OCI-LY7 (cell line): ENCODE results near the gene MRPL45. TPM values are rescaled to one million over a fixed set of nuclear protein-coding genes. Genes with fewer than 3 reads are reported as not detected.

ENCODE experiments used
- BruUV-seq: library from RNA; stranded (reverse); fragments of 400-500 nt; replicated peaks from 2 replicates; lab custom pipeline; 2021; lab: Mats Ljungman, UMichigan
- CTCF ChIA-PET: fragments of 300-600 bp; sonication (Branson Sonifier 250); formaldehyde crosslinking; loops from one replicate; lab custom pipeline; 2022; ENCODE audit warnings: antibody characterized with exemption; ENCODE audit not compliant: unreplicated experiment; lab: Charles Lee
- POLR2A ChIA-PET: fragments of 300-600 bp; sonication (Branson Sonifier 250); formaldehyde crosslinking; loops from one replicate; lab custom pipeline; 2022; ENCODE audit warnings: antibody characterized with exemption; lab: Charles Lee
- DNase-seq: peaks from one replicate; pipeline ENCODE4 v3.0.0-alpha.2; 2015; ENCODE audit warnings: low spot score
- H2AFZ ChIP-seq: fragments of 200-600 bp; sonication (generic), shearing (Covaris generic); 2 replicates; pipeline ENCODE4 v1.6.1; 2014; ENCODE audit warnings: mild to moderate bottlenecking, antibody characterized with exemption, low read length, moderate library complexity
- H3K27ac ChIP-seq: fragments of 200-600 bp; sonication (generic); 2 replicates; pipeline ENCODE4 v1.5.1; 2014; ENCODE audit warnings: mixed run types, low read depth, mild to moderate bottlenecking, moderate library complexity, low read length, inconsistent platforms; ENCODE audit not compliant: poor library complexity, severe bottlenecking
- H3K36me3 ChIP-seq: fragments of 200-600 bp; sonication (generic); 2 replicates; pipeline ENCODE4 v1.6.1; 2014; ENCODE audit warnings: mild to moderate bottlenecking, antibody characterized with exemption, low read length, moderate library complexity, mixed read lengths; ENCODE audit not compliant: insufficient read depth
- H3K4me1 ChIP-seq: fragments of 200-600 bp; sonication (generic); 2 replicates; pipeline ENCODE4 v1.5.1; 2014; ENCODE audit warnings: mild to moderate bottlenecking, low read length; ENCODE audit not compliant: insufficient read depth, poor library complexity, severe bottlenecking
- H3K4me2 ChIP-seq: fragments of 200-600 bp; sonication (generic); 2 replicates; pipeline ENCODE4 v1.6.1; 2014; ENCODE audit warnings: mild to moderate bottlenecking, low read length
- H3K4me3 ChIP-seq: fragments of 200-600 bp; sonication (generic); 2 replicates; pipeline ENCODE4 v1.5.1; 2014; ENCODE audit warnings: mild to moderate bottlenecking, low read depth, low read length; ENCODE audit not compliant: poor library complexity, severe bottlenecking
- H3K79me2 ChIP-seq: fragments of 200-600 bp; sonication (generic); 2 replicates; pipeline ENCODE4 v1.6.1; 2016; ENCODE audit warnings: low read depth, mild to moderate bottlenecking, low read length, moderate library complexity, mixed read lengths; ENCODE audit not compliant: insufficient read depth
- H3K9me2 ChIP-seq: fragments of 200-600 bp; sonication (generic); 2 replicates; pipeline ENCODE4 v1.6.1; 2016; ENCODE audit warnings: mild to moderate bottlenecking, low read length, mixed read lengths; ENCODE audit not compliant: insufficient read depth
- H3K9me3 ChIP-seq: fragments of 200-600 bp; sonication (generic); 2 replicates; pipeline ENCODE4 v1.6.1; 2014; ENCODE audit warnings: mild to moderate bottlenecking, mixed run types, low read length, mixed read lengths
- H4K20me1 ChIP-seq: fragments of 200-600 bp; sonication (generic); 2 replicates; pipeline ENCODE4 v1.6.1; 2014; ENCODE audit warnings: mild to moderate bottlenecking, antibody characterized with exemption, low read length, moderate library complexity, mixed read lengths; ENCODE audit not compliant: insufficient read depth
- EZH2phosphoT487 ChIP-seq: fragments of 200-600 bp; sonication (generic); IDR thresholded peaks from 2 replicates; pipeline ENCODE4 v1.6.1; 2018; ENCODE audit warnings: low read depth, borderline replicate concordance, mild to moderate bottlenecking, mixed run types, antibody characterized with exemption, low read length, moderate library complexity, mixed read lengths
- intact Hi-C: fragments of 100-400 bp; cut with micrococcal nuclease; formaldehyde crosslinking; loops from one replicate; pipeline ENCODE4 v1.10.0; 2022; ENCODE audit not compliant: unreplicated experiment
- total RNA-seq, 2 experiments: library from RNA; depleted of rRNA in 1 of 2; stranded (reverse); fragments of >200 nt in 1 of 2; shearing (Covaris generic) in 1 of 2; gene quantifications; 2 replicates each; pipeline ENCODE4 v1.2.3, GENCODE V29; 2014 to 2022
- TF ChIP-seq, protein P1 (sequence below): fragments of 200-600 bp; sonication (generic); conservative IDR thresholded peaks from 2 replicates; pipeline ENCODE4 v1.5.1; 2014; ENCODE audit warnings: mild to moderate bottlenecking, antibody characterized with exemption, low read length, moderate library complexity, mixed read lengths

MRPL45 gene
- total RNA-seq, 2 experiments from 2014 or later = 29.5 to 45.1 TPM

DNA sequence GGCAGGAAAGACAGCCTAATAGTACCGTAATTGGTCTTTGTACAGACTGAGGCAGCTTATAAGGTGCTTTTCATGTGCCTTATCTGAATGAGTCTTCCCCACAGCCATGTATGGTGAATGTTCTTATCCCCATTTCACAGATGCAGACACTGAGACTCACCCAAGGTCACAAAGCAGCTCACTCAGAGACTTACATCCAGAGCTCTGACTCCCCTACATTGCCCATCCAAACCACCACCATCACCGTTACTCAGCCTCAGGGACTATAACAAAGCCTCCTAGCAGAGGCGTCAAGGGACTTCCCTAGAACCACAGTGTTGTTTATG, 47.4 kb downstream of the MRPL45 start:
- Histone ChIP-seq H3K9me3 (no peaks in the 10 kb centered on the region), H3K27ac (no peak overlapping the region), H2AFZ (no peak overlapping the region), H4K20me1 (no peaks in the 10 kb centered on the region), H3K4me1 (peaks cover 6% of the 10 kb centered on the region), H3K79me2 (no peaks in the 10 kb centered on the region), H3K4me2 (no peak overlapping the region), H3K9me2 (no peaks in the 10 kb centered on the region), H3K4me3 (no peak overlapping the region), H3K36me3 (no peaks in the 10 kb centered on the region)
- intact Hi-C loops = no loop called here
- BruUV-seq = no TSS peak
- TF ChIP-seq, protein P1, sequence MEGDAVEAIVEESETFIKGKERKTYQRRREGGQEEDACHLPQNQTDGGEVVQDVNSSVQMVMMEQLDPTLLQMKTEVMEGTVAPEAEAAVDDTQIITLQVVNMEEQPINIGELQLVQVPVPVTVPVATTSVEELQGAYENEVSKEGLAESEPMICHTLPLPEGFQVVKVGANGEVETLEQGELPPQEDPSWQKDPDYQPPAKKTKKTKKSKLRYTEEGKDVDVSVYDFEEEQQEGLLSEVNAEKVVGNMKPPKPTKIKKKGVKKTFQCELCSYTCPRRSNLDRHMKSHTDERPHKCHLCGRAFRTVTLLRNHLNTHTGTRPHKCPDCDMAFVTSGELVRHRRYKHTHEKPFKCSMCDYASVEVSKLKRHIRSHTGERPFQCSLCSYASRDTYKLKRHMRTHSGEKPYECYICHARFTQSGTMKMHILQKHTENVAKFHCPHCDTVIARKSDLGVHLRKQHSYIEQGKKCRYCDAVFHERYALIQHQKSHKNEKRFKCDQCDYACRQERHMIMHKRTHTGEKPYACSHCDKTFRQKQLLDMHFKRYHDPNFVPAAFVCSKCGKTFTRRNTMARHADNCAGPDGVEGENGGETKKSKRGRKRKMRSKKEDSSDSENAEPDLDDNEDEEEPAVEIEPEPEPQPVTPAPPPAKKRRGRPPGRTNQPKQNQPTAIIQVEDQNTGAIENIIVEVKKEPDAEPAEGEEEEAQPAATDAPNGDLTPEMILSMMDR = no peak
- no peak for TF ChIP-seq EZH2phosphoT487
- DNase-seq = no peak
- POLR2A ChIA-PET = no interaction called here
- CTCF ChIA-PET = interaction anchor here (1.4 kb wide), 1 partner anchor 11 kb away, joined by 4 read pairs; no protein-coding TSS in a partner anchor

DNA sequence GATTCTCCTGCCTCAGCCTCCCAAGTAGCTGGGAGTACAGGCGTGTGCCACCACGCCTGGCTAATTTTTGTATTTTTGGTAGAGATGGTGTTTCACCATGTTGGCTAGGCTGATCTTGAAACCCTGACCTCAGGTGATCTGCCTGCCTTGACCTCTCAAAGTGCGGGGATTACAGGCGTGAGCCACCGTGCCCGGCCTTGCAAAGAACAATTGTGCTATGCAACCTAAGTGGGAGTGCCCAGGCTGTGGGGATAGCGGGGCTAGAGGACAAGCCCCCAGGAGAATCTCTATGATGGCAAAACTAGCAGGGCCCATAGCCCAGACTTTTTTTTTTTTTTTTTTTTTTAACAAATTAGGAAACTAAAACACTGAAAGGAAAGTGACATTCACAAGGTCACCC, 48.8 kb downstream of the MRPL45 start:
- no TSS peak for BruUV-seq
- POLR2A ChIA-PET = no interaction called here

More for the DNA sequence above, 48.8 kb downstream of the MRPL45 start:
- no peak for DNase-seq
- Histone ChIP-seq H3K9me3 (no peaks in the 10 kb centered on the region), H3K4me3 (no peak overlapping the region), H3K27ac (no peak overlapping the region), H3K9me2 (no peaks in the 10 kb centered on the region), H3K4me1 (peaks cover 19% of the 10 kb centered on the region), H4K20me1 (no peaks in the 10 kb centered on the region), H3K79me2 (no peaks in the 10 kb centered on the region), H3K36me3 (no peaks in the 10 kb centered on the region), H2AFZ (no peak overlapping the region), H3K4me2 (no peak overlapping the region)
- intact Hi-C loops = no loop called here
- TF ChIP-seq, protein P1 = no peak
- TF ChIP-seq EZH2phosphoT487 = no peak
- CTCF ChIA-PET = no interaction called here
